ENCODE results near the gene PLAAT5. TPM values are rescaled to one million over a fixed set of nuclear protein-coding genes. Genes with fewer than 3 reads are reported as not detected.

The PLAAT5 gene
- total RNA-seq, 3 donors from 2014 or later (not counting 1 experiment from before 2014, with no cell fraction given): 0.59 to 3.0 (median 0.95) TPM

- Histone ChIP-seq H3K9me3 (ENCODE audit: control insufficient read depth, insufficient read depth, low read length) (no peaks in the 10 kb centered on the region), H3K4me1 (ENCODE audit: control insufficient read depth, insufficient read depth, low read length) (peaks cover 13% of the 10 kb centered on the region), H3K4me3 (ENCODE audit: low read length) (no peak overlapping the region), H3K27ac (ENCODE audit: low read length) (no peak overlapping the region), H3K27me3 (ENCODE audit: control insufficient read depth, insufficient read depth, low read length) (no peaks in the 10 kb centered on the region), H3K36me3 (ENCODE audit: control insufficient read depth, insufficient read depth, low read length) (no peaks in the 10 kb centered on the region)
- Mint-ChIP-seq H3K27me3 (ENCODE audit: low read depth in 2 of 2) (peaks cover 0 to 2% of the 10 kb centered on the region in 2 donors), H3K4me1 (peaks cover 0 to 17% of the 10 kb centered on the region in 2 donors), H3K27ac (no peak overlapping the region), H3K9me3 (no peaks in the 10 kb centered on the region), H3K4me3 (no peak overlapping the region), H3K36me3 (no peaks in the 10 kb centered on the region)
- intact Hi-C loops (cut with micrococcal nuclease): no loop called here
- WGBS (ENCODE audit: insufficient coverage): 95% methylated on average over 7 of the region's 7 CpGs
- ATAC-seq (no peak), DNase-seq (no peak)
- no peak for TF ChIP-seq CTCF (IDR thresholded peaks at IDR 0.05)
Observed at GRCh38 chr11:63510360-63511047, 19.5 kb upstream of the PLAAT5 start.

- peaks cover 0 to 2% of the 10 kb centered on the region in 2 donors for H3K27me3 Mint-ChIP-seq (ENCODE audit: low read depth in 2 of 2)
- TF ChIP-seq CTCF (IDR thresholded peaks at IDR 0.05): no peak
- H3K36me3 Mint-ChIP-seq: no peaks in the 10 kb centered on the region
- H3K27ac Mint-ChIP-seq: no peak overlapping the region
- intact Hi-C loops (cut with micrococcal nuclease): no loop called here
- Histone ChIP-seq H3K9me3 (ENCODE audit: control insufficient read depth, insufficient read depth, low read length) (no peaks in the 10 kb centered on the region), H3K4me3 (ENCODE audit: low read length) (no peak overlapping the region), H3K36me3 (ENCODE audit: control insufficient read depth, insufficient read depth, low read length) (no peaks in the 10 kb centered on the region), H3K27ac (ENCODE audit: low read length) (no peak overlapping the region), H3K4me1 (ENCODE audit: control insufficient read depth, insufficient read depth, low read length) (peaks cover 23% of the 10 kb centered on the region), H3K27me3 (ENCODE audit: control insufficient read depth, insufficient read depth, low read length) (no peaks in the 10 kb centered on the region)
- DNase-seq (no peak), ATAC-seq (no peak)
- no peaks in the 10 kb centered on the region for H3K9me3 Mint-ChIP-seq
- H3K4me3 Mint-ChIP-seq: no peak overlapping the region
- H3K4me1 Mint-ChIP-seq: peaks cover 0 to 27% of the 10 kb centered on the region in 2 donors
- 87% methylated on average over 11 of the region's 12 CpGs for WGBS (ENCODE audit: insufficient coverage)
Observed at GRCh38 chr11:63508745-63509144, 17.8 kb upstream of the PLAAT5 start.

- H3K4me1 ChIP-seq (ENCODE audit: control insufficient read depth, insufficient read depth, low read length): peaks cover 23% of the 10 kb centered on the region
- H3K4me1 Mint-ChIP-seq: peaks cover 0 to 27% of the 10 kb centered on the region in 2 donors
- H3K27ac Mint-ChIP-seq: no peak overlapping the region
- DNase-seq (peak in 1 of 2 donors; percentile 15), ATAC-seq (peak in 1 of 3 donors; percentile 37)
- peaks cover 0 to 2% of the 10 kb centered on the region in 2 donors for H3K27me3 Mint-ChIP-seq (ENCODE audit: low read depth in 2 of 2)
- 86% methylated on average over 3 of the region's 3 CpGs for WGBS (ENCODE audit: insufficient coverage)
- H3K27me3 ChIP-seq (ENCODE audit: control insufficient read depth, insufficient read depth, low read length): no peaks in the 10 kb centered on the region
- intact Hi-C loops (cut with micrococcal nuclease): no loop called here
- no peak overlapping the region for H3K27ac ChIP-seq (ENCODE audit: low read length)
- H3K36me3 ChIP-seq (ENCODE audit: control insufficient read depth, insufficient read depth, low read length): no peaks in the 10 kb centered on the region
- no peaks in the 10 kb centered on the region for H3K9me3 Mint-ChIP-seq
- H3K4me3 ChIP-seq (ENCODE audit: low read length): no peak overlapping the region
- no peak for TF ChIP-seq CTCF (IDR thresholded peaks at IDR 0.05)
- H3K4me3 Mint-ChIP-seq: no peak overlapping the region
- H3K36me3 Mint-ChIP-seq: no peaks in the 10 kb centered on the region
- no peaks in the 10 kb centered on the region for H3K9me3 ChIP-seq (ENCODE audit: control insufficient read depth, insufficient read depth, low read length)
Observed at GRCh38 chr11:63508009-63508408, 17.0 kb upstream of the PLAAT5 start.

GRCh38 chr11:63507511-63507910 is 16.5 kb upstream of the PLAAT5 start:
- no peaks in the 10 kb centered on the region for H3K9me3 ChIP-seq (ENCODE audit: control insufficient read depth, insufficient read depth, low read length)
- Mint-ChIP-seq H3K27ac (no peak overlapping the region), H3K4me1 (peaks cover 0 to 29% of the 10 kb centered on the region in 2 donors), H3K36me3 (no peaks in the 10 kb centered on the region), H3K27me3 (ENCODE audit: low read depth in 2 of 2) (peaks cover 0 to 2% of the 10 kb centered on the region in 2 donors), H3K9me3 (no peaks in the 10 kb centered on the region), H3K4me3 (no peak overlapping the region)
- H3K27me3 ChIP-seq (ENCODE audit: control insufficient read depth, insufficient read depth, low read length): no peaks in the 10 kb centered on the region
- H3K4me1 ChIP-seq (ENCODE audit: control insufficient read depth, insufficient read depth, low read length): peaks cover 23% of the 10 kb centered on the region
- H3K36me3 ChIP-seq (ENCODE audit: control insufficient read depth, insufficient read depth, low read length): no peaks in the 10 kb centered on the region
- H3K27ac ChIP-seq (ENCODE audit: low read length): no peak overlapping the region
- TF ChIP-seq CTCF (IDR thresholded peaks at IDR 0.05): no peak
- no peak overlapping the region for H3K4me3 ChIP-seq (ENCODE audit: low read length)
- WGBS (ENCODE audit: insufficient coverage): 87% methylated on average over 2 of the region's 2 CpGs
- DNase-seq: no peak
- intact Hi-C loops (cut with micrococcal nuclease): no loop called here
- ATAC-seq: no peak

All from natural killer cell (primary cell).